IMR-90 (cell line): ENCODE measurements around the gene MAPK11.
A peak's percentile ranks its signal among the peaks of the same experiment; 100 is the strongest.

Experiments
- BHLHE40 ChIP-seq: fragments of 150-350 bp; IDR thresholded peaks from 2 replicates; pipeline ENCODE4 v1.6.1; 2016; ENCODE audit warnings: mild to moderate bottlenecking, low read depth, low read length
- CEBPB ChIP-seq: IDR thresholded peaks from 2 replicates; pipeline ENCODE4 v1.6.1; 2012; ENCODE audit warnings: low read depth, low read length, improper control_type of control experiment
- FOS ChIP-seq: fragments of 150-350 bp; IDR thresholded peaks from 2 replicates; pipeline ENCODE4 v1.6.1; 2016; ENCODE audit warnings: low read depth, low read length
- MAFK ChIP-seq: IDR thresholded peaks from 2 replicates; pipeline ENCODE4 v1.6.1; 2012; ENCODE audit warnings: low read depth, low read length, improper control_type of control experiment
- MAZ ChIP-seq: IDR thresholded peaks from 2 replicates; pipeline ENCODE4 v1.6.1; 2012; ENCODE audit warnings: low read depth, mild to moderate bottlenecking, low read length, improper control_type of control experiment, moderate library complexity, borderline replicate concordance
- POLR2A ChIP-seq: IDR thresholded peaks from 2 replicates; pipeline ENCODE4 v1.6.1; 2012; ENCODE audit warnings: mild to moderate bottlenecking, low read depth, low read length
- RCOR1 ChIP-seq: IDR thresholded peaks from 2 replicates; pipeline ENCODE4 v1.6.1; 2012; ENCODE audit warnings: mild to moderate bottlenecking, low read length, improper control_type of control experiment; ENCODE audit not compliant: insufficient replicate concordance
- RFX5 ChIP-seq: IDR thresholded peaks from 2 replicates; pipeline ENCODE4 v1.8.0; 2012; ENCODE audit warnings: low read depth, mild to moderate bottlenecking, low read length, moderate library complexity
- SMC3 ChIP-seq: fragments of 150-350 bp; IDR thresholded peaks from 2 replicates; pipeline ENCODE4 v1.6.1; 2016; ENCODE audit warnings: low read depth, mild to moderate bottlenecking, antibody characterized with exemption, low read length, moderate library complexity
- TF ChIP-seq, protein P1 (sequence below): conservative IDR thresholded peaks from 2 replicates; pipeline ENCODE4 v1.5.1; 2012; ENCODE audit warnings: mild to moderate bottlenecking, low read depth, low read length, improper control_type of control experiment

DNA sequence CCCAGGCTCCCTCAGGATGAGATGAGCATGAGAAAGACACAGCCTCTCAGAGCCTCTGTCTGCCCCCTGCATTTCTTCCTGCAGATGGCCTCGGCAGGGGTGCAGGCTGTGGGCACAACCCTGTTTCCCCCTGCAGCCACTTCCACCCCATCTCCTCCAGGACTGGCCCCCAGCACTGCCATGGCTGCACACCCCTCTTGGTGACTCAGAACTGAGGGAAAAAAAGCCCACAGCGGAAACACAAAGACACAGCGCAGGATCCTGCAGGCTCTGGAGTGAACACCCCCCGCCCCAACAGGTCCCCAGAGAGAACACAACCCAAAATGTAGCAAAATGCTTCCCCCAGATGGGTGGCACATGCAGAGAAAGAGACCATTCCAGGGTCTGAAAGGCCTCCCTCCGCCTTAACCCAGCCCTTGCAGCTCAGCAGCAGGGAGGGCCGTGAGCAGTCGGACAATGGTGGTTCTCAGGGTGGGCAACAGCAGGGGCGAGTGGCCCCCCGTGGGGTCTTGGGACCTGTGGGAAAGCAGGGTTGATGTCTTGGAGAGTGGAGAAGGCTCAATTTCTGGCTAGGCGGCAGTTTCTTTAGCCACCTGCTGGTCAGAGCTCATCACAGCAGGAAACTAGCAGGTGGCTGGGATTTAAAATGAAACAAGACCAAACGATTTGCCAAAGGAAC, 33.3 kb downstream of the MAPK11 start:
- TF ChIP-seq, protein P1, sequence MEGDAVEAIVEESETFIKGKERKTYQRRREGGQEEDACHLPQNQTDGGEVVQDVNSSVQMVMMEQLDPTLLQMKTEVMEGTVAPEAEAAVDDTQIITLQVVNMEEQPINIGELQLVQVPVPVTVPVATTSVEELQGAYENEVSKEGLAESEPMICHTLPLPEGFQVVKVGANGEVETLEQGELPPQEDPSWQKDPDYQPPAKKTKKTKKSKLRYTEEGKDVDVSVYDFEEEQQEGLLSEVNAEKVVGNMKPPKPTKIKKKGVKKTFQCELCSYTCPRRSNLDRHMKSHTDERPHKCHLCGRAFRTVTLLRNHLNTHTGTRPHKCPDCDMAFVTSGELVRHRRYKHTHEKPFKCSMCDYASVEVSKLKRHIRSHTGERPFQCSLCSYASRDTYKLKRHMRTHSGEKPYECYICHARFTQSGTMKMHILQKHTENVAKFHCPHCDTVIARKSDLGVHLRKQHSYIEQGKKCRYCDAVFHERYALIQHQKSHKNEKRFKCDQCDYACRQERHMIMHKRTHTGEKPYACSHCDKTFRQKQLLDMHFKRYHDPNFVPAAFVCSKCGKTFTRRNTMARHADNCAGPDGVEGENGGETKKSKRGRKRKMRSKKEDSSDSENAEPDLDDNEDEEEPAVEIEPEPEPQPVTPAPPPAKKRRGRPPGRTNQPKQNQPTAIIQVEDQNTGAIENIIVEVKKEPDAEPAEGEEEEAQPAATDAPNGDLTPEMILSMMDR, result peak; percentile 45
- TF ChIP-seq CEBPB (no peak), POLR2A (no peak), MAFK (no peak), BHLHE40 (no peak), FOS (no peak), RFX5 (no peak), RCOR1 (no peak), MAZ (no peak), SMC3 (no peak)
